SK-N-SH (cell line): Measurements from ENCODE around the gene RPS6KA5.

Experiments
- MEF2A ChIP-seq: IDR thresholded peaks from 2 replicates; pipeline ENCODE4 v1.4.0; 2012; ENCODE audit warnings: low read depth, borderline replicate concordance
- MXI1 ChIP-seq: IDR thresholded peaks from 2 replicates; pipeline ENCODE4 v1.6.1; 2012; ENCODE audit warnings: mild to moderate bottlenecking, low read depth, low read length, improper control_type of control experiment
- NRF1 ChIP-seq: IDR thresholded peaks from 2 replicates; pipeline ENCODE4 v1.6.1; 2012; ENCODE audit warnings: low read depth, mild to moderate bottlenecking, low read length
- POLR2AphosphoS5 ChIP-seq: IDR thresholded peaks from 2 replicates; pipeline ENCODE4 v1.6.1; 2012; ENCODE audit warnings: low read depth, low read length
- YY1 ChIP-seq: IDR thresholded peaks from 2 replicates; pipeline ENCODE4 v1.4.0; 2012; ENCODE audit warnings: low read depth, mild to moderate bottlenecking
- TF ChIP-seq, protein P1 (sequence below): fragments of 200-600 bp; sonication (generic); IDR thresholded peaks from 2 replicates; pipeline ENCODE4 v1.6.1; 2017; ENCODE audit warnings: antibody characterized with exemption, mild to moderate bottlenecking, moderate library complexity
- TF ChIP-seq, protein P2 (sequence below): fragments of 150-350 bp; IDR thresholded peaks from 2 replicates; pipeline ENCODE4 v1.6.1; 2016; ENCODE audit warnings: mild to moderate bottlenecking, low read depth, low read length

GRCh38 chr14:90813442-90813841, 247.0 kb downstream of the RPS6KA5 start:
- TF ChIP-seq, protein P1, sequence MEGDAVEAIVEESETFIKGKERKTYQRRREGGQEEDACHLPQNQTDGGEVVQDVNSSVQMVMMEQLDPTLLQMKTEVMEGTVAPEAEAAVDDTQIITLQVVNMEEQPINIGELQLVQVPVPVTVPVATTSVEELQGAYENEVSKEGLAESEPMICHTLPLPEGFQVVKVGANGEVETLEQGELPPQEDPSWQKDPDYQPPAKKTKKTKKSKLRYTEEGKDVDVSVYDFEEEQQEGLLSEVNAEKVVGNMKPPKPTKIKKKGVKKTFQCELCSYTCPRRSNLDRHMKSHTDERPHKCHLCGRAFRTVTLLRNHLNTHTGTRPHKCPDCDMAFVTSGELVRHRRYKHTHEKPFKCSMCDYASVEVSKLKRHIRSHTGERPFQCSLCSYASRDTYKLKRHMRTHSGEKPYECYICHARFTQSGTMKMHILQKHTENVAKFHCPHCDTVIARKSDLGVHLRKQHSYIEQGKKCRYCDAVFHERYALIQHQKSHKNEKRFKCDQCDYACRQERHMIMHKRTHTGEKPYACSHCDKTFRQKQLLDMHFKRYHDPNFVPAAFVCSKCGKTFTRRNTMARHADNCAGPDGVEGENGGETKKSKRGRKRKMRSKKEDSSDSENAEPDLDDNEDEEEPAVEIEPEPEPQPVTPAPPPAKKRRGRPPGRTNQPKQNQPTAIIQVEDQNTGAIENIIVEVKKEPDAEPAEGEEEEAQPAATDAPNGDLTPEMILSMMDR: no peak
- TF ChIP-seq MXI1 (no peak), NRF1 (no peak), MEF2A (no peak), POLR2AphosphoS5 (no peak), YY1 (no peak)
- TF ChIP-seq, protein P2, sequence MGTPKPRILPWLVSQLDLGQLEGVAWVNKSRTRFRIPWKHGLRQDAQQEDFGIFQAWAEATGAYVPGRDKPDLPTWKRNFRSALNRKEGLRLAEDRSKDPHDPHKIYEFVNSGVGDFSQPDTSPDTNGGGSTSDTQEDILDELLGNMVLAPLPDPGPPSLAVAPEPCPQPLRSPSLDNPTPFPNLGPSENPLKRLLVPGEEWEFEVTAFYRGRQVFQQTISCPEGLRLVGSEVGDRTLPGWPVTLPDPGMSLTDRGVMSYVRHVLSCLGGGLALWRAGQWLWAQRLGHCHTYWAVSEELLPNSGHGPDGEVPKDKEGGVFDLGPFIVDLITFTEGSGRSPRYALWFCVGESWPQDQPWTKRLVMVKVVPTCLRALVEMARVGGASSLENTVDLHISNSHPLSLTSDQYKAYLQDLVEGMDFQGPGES: no peak
